ENCODE measurements around the gene SYT9.

- TF ChIP-seq CTCF (IDR thresholded peaks at IDR 0.05 in 8 of 11, conservative IDR thresholded peaks at IDR 0.05 in 3 of 11) (peak in 7 of 11 experiments; percentile 22 to 39 (median 34)), POLR2AphosphoS5 (IDR thresholded peaks at IDR 0.05) (no peak)
These were observed 101.4 kb downstream of the SYT9 start for GRCh38 chr11:7353100-7353499.
